ENCODE data around the gene KNDC1.

DNA sequence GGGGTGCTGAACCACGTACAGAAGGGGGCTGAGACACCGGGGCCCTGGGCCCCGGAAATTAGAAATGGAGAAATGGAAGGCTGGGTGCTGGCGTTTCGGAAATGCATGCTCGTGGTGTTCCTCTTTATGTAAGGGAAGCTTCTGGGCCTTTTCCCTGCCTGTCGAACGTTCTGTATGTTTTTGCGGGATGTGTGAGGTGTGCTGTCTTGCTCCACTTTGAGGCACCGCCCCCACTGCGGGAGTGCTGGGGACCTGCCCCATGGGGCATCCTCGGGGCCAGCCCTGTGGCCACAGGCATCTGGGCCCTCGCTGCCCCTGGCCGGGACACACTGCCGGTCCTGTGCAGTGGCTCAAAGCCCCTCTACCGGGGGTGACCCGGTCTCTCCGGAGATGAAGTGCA is 75.9 kb downstream of the KNDC1 start:
- TF ChIP-seq, protein P1, sequence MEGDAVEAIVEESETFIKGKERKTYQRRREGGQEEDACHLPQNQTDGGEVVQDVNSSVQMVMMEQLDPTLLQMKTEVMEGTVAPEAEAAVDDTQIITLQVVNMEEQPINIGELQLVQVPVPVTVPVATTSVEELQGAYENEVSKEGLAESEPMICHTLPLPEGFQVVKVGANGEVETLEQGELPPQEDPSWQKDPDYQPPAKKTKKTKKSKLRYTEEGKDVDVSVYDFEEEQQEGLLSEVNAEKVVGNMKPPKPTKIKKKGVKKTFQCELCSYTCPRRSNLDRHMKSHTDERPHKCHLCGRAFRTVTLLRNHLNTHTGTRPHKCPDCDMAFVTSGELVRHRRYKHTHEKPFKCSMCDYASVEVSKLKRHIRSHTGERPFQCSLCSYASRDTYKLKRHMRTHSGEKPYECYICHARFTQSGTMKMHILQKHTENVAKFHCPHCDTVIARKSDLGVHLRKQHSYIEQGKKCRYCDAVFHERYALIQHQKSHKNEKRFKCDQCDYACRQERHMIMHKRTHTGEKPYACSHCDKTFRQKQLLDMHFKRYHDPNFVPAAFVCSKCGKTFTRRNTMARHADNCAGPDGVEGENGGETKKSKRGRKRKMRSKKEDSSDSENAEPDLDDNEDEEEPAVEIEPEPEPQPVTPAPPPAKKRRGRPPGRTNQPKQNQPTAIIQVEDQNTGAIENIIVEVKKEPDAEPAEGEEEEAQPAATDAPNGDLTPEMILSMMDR (IDR thresholded peaks at IDR 0.05) = no peak
- no peak for TF ChIP-seq POLR2AphosphoS5 (IDR thresholded peaks at IDR 0.05)
